ENCODE measurements around the gene MESD.

DNA sequence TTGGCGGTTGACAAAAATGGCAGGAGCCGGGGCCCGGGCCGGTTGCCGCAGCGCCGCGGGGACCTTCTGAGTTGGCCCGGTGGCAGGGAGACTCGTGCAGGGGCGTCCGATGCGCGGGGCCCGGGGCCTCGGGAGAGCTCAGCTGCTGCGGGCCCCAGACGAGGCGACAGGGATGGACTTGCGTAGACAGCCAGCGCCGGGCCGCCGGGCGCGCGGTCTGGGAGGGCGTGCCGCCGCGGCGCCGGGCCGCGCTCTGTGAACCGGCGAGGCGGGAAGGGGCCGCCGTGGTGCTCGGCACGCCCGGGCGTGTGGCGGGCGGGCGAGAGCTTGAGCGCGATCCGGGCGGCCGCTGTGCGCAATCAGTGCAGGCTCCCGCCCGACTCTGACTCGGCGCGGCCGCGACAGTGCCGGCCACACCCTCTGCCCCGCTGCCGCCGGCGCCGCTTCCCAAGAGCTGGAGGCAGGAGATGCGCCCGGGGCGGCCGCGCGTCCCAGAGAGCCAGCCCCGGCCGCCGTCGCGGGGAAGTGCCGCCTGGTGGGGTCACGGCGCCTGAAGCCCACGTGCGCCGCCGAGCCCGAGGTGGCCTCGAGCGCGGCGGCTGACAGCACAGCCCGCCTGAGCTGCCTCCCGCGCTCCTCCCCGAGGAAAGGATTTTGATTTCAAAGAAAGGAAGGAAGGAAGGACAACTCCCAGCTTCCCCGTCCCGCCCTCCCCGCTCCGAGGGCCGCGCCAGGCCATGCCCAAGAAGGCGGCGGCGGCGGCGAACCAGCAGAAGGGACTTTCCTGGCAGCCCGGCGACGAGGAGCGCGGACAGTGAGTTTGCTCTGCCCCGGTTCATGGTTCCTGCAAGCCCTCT, 11.8 kb upstream of the MESD start:
- TF ChIP-seq, protein P1, sequence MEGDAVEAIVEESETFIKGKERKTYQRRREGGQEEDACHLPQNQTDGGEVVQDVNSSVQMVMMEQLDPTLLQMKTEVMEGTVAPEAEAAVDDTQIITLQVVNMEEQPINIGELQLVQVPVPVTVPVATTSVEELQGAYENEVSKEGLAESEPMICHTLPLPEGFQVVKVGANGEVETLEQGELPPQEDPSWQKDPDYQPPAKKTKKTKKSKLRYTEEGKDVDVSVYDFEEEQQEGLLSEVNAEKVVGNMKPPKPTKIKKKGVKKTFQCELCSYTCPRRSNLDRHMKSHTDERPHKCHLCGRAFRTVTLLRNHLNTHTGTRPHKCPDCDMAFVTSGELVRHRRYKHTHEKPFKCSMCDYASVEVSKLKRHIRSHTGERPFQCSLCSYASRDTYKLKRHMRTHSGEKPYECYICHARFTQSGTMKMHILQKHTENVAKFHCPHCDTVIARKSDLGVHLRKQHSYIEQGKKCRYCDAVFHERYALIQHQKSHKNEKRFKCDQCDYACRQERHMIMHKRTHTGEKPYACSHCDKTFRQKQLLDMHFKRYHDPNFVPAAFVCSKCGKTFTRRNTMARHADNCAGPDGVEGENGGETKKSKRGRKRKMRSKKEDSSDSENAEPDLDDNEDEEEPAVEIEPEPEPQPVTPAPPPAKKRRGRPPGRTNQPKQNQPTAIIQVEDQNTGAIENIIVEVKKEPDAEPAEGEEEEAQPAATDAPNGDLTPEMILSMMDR (IDR thresholded peaks at IDR 0.05): no peak
- no peak; the same call in 1 of the 2 replicates for TF ChIP-seq POLR2AphosphoS5 (IDR thresholded peaks at IDR 0.05; ENCODE audit: low read depth, low read length)
